Esophagus muscularis mucosa (tissue), 4 donors: ENCODE measurements around the gene PHACTR1.

Experiments used
- EP300 ChIP-seq: sonication (generic); formaldehyde crosslinking; IDR thresholded peaks from one replicate; pipeline ENCODE4 v1.6.1; 2017; ENCODE audit warnings: antibody characterized with exemption
- POLR2AphosphoS5 ChIP-seq, 2 donors: sonication (generic); formaldehyde crosslinking; IDR thresholded peaks; one replicate each; pipeline ENCODE4 v1.6.1; 2017; ENCODE audit warnings: antibody characterized with exemption in 2 of 2
- TF ChIP-seq, protein P1 (sequence below), 3 experiments: fragments of 200-600 bp in 2 of 3; fragments of 450-650 bp in 1 of 3; sonication (generic) in 2 of 3; IDR thresholded peaks; one replicate each; pipeline ENCODE4 v1.5.1; 2017 to 2019; ENCODE audit warnings: antibody characterized with exemption in 3 of 3, mild to moderate bottlenecking in 2 of 3, moderate library complexity in 1 of 3

DNA sequence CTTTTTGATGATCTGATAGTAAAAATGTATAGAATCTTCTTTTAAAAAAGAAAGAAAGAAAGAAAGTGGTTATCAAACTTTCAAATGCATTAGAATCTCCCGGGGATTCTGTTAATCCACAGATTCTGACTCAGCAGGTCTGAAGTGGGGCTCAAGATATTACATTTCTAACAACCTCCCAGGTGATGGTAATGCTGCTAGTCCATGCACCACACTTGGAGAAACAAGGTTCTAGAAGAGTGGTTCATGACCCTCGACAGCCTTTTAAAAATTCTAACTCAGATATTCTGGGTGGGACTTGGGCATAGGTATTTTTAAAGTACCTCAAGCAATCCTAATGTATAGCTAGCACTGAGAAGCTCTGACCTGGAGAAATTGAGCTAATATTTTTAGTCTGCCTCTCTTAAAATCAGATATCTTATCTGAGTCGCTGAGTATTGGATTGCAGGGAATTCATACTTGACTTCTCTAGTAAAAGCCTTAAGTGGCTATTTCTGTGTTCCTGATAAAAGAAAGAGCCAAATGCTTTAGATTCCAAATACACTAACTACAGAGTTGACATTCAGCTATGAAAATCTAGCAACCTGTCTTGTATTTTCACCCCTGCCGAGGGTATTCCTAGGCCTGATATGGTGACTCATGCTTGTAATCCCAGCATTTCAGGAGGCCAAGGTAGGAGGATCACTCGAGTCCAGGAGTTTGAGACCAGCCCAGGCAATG, 252.4 kb downstream of the PHACTR1 start:
- TF ChIP-seq, protein P1, sequence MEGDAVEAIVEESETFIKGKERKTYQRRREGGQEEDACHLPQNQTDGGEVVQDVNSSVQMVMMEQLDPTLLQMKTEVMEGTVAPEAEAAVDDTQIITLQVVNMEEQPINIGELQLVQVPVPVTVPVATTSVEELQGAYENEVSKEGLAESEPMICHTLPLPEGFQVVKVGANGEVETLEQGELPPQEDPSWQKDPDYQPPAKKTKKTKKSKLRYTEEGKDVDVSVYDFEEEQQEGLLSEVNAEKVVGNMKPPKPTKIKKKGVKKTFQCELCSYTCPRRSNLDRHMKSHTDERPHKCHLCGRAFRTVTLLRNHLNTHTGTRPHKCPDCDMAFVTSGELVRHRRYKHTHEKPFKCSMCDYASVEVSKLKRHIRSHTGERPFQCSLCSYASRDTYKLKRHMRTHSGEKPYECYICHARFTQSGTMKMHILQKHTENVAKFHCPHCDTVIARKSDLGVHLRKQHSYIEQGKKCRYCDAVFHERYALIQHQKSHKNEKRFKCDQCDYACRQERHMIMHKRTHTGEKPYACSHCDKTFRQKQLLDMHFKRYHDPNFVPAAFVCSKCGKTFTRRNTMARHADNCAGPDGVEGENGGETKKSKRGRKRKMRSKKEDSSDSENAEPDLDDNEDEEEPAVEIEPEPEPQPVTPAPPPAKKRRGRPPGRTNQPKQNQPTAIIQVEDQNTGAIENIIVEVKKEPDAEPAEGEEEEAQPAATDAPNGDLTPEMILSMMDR (IDR thresholded peaks at IDR 0.05): no peak
- no peak for TF ChIP-seq POLR2AphosphoS5 (IDR thresholded peaks at IDR 0.05)
- TF ChIP-seq EP300: no peak
